GM18526 (cell line): Measurements from ENCODE around the gene ZFR.

Experiments used
- POLR2A ChIP-seq: IDR thresholded peaks from 3 replicates; pipeline ENCODE4 v1.6.1; 2011; ENCODE audit not compliant: insufficient read length; ENCODE audit errors: extremely low read depth

The ZFR gene

GRCh38 chr5:32307769-32308194, 136.8 kb downstream of the ZFR start:
- no peak for TF ChIP-seq POLR2A

- TF ChIP-seq POLR2A, result no peak
Observed at GRCh38 chr5:32304622-32305021, 139.9 kb downstream of the ZFR start.
